Left ventricle myocardium superior (tissue), 1 donor: ENCODE measurements around the gene ADIPOQ. TPM values are rescaled to one million over a fixed set of nuclear protein-coding genes. Genes with fewer than 3 reads are reported as not detected.
A peak's percentile ranks its signal among the peaks of the same experiment; 100 is the strongest.
"Not testable (repeated sequence)": the region's sequence is repeated elsewhere in the genome, so short reads cannot be mapped to it uniquely, and the experiment has no call there.

Experiments
- ATAC-seq: fragments of 200-7000 bp; cut with Tn5 transposase; one replicate; pipeline ENCODE4 v1.9.1; 2020; ENCODE audit warnings: mild to moderate bottlenecking, moderate library complexity
- DNase-seq: peaks from one replicate; pipeline ENCODE4 v3.0.0-alpha.2; 2020
- intact Hi-C: fragments of 100-400 bp; cut with micrococcal nuclease; formaldehyde crosslinking; loops from one replicate; pipeline ENCODE4 v1.11.0; 2022
- total RNA-seq: library from RNA; stranded (reverse); fragmentation: NEBNext Ultra II Directional; extraction: Animal tissue kit (Norgen Biotek cat#: 25700); gene quantifications from one replicate; pipeline ENCODE4 v1.2.1, GENCODE V29; 2021
- donor health status: DM: no; HTN: yes; CAD: no; lungs with severe emphysema.

The ADIPOQ gene
- total RNA-seq, 1 donor from 2014 or later = 4.0 TPM

DNA sequence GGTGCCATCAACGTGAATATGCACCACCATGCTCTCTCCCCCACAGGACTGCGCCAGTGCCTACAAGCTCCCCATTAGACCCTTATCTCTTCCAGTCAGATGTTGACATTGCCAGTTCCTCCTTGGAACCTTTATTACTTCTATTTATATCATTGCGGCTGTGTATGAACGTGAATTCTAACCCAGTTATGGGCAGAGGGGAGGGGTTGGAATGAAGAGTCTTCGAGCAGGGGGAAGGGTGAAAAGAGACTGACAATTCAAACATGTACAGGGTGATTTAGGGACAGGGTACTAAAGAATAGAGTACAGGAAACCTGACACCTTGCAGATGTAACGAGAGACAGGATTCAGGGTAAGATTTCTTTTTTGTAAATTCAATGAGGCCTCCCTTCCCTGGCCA lies 46.1 kb downstream of the ADIPOQ start:
- intact Hi-C loops = no loop called here
- no peak for DNase-seq
- ATAC-seq = peak; percentile 96

DNA sequence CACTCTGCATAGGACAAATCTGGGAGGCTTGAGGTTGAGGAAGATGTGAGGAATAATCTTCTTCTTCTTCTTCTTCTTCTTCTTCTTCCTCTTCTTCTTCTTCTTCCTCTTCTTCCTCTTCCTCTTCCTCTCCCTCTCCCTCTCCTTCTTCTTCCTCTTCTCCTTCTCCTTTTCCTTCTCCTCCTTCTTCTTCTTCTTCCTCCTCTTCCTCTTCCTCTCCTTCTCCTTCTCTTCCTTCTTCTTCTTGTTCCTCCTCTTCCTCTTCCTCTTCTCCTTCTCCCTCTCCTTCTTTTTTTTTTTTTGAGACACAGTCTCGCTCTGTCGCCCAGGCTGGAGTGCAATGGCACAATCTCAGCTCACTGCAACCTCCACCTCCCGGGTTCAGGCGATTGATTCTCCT lies 47.2 kb downstream of the ADIPOQ start:
- intact Hi-C loops, DNase-seq, ATAC-seq: not testable (repeated sequence)

DNA sequence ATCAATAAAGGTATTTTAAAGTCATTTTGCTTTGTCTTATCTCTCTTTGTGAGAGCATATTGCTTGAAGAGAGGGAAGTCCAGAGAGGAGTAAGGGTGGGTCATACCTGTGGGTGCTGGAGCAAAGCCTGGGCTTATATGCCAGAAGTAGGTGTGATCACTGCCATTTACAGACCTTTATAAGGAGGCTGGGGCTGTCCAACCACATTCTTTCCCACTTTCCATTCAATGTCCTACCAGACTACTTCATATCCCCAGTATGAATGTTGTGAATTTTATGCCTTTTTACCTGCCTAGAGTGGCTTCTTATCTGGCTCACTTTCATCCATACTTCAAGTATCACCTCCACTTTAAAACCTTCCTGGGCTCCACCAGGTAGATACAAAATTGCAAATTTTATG lies 48.4 kb downstream of the ADIPOQ start:
- ATAC-seq (no peak), DNase-seq (no peak)
- intact Hi-C loops = no loop called here

DNA sequence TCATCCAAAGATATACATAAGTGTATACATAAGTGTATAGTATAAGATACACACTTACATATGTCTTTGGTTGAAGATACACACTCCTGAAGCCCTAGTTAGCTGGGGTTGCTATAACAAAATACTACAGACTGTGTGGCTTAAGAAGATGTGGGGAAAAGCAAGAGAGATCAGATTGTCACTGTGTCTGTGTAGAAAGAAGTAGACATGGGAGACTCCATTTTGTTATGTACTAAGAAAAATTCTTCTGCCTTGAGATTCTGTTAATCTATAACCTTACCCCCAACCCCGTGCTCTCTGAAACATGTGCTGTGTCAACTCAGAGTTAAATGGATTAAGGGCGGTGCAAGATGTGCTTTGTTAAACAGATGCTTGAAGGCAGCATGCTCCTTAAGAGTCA lies 50.6 kb downstream of the ADIPOQ start:
- ATAC-seq, DNase-seq, intact Hi-C loops: not testable (repeated sequence)

DNA sequence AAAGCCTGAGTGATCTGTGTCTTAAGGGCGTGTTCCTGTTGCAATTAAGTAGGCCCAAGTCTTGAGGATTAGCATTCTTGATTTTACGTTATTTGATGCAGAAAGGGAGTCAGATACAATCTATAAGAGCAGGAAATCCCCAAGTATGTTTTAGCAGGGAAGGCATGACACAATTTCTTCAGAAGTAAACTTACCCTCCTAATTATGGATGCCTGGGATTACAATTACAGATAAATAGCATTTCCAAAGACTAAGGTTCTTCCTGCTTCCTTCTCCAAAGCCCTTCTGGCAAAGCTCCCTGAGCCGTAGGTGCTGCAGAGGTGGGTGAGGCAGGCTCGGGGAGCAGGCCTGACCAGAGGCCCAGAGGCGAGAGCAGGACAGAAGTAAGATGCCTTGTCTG lies 52.9 kb downstream of the ADIPOQ start:
- ATAC-seq (no peak), DNase-seq (no peak)
- intact Hi-C loops = no loop called here

DNA sequence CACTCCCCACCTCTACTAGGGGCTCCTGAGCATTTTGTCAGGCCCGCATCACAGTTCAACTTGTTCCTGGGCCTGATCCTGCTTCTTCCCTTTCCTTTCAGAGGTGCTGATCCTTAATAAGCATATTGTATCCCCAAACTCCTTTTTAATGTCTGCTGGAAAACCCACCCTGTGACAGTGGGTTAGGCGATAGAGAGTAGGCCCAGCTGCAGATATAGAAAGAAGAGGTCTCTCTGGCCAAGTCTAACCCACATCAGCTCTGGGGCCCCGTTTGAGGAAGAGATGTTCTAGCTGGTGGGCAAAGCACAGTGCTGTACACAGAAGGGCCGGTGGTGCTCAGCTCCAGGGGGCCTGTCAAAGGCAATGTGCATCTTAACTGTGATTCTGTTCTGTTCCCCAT lies 53.5 kb downstream of the ADIPOQ start:
- ATAC-seq (no peak), DNase-seq (no peak)
- intact Hi-C loops = no loop called here

DNA sequence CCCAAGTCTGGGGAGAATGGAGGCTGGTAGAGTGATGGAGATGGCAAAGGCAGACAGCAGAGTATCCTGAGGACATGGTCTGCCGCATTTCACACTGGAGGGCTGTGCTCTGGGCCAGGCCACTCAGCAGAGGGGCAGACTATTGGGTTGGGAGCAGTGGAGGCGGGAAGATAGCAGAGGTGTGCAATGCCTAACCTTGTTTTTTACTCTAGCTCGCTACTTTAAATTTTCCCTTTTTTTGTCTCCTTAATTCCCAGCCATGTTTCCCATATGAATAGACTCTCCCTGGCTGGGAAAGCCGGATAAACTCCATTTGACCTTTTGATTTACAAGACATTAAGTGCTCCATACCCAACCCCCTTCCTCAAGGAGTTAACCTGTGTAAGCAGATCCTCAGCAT lies 54.4 kb downstream of the ADIPOQ start:
- intact Hi-C loops = no loop called here
- no peak for DNase-seq
- ATAC-seq = no peak

DNA sequence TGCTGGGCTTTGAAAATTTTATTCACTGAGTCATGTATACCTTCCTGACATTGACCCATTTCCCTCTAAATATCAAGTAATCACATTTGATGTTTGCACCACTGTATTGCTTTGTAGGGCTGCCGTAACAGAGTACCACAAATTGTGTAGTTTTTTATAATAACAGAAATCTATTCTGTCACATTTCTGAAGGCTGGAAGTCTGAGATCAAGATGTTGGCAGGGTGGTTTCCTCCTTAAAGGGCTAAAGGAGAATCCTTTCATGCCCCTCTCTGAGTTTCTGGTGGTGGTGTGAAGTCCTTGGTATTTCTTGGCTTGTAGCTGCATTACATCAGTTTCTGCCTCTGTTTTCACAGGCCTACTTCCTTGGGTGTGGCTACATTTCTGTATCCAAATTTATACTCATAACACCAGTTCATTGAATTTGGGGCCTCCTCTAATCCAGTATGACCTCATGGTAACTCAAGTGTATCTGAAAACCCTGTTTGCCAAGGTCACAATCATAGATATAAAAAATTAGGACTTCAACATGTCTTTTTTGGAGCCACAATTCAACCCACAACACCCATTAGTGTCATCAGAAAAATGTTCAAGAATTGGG lies 58.7 kb downstream of the ADIPOQ start:
- intact Hi-C loops = no loop called here
- ATAC-seq (peak; percentile 65), DNase-seq (no peak)

DNA sequence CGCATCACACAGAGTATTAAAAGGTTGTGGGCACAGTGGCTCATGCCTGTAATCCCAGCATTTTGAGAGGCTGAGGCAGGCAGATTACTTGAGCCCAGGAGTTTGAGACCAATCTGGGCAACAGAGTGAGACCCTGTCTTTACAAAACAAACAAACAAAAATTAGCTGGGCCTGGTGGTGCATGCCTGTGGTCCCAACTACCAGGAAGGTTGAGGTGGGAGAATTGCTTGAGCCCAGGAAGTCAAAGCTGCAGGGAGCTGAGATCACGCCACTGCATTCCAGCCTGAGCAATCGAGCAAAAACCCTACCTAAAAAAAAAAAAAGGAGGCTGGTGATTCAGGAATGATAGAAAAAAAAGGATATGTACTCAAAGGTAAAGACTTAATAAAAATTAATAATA lies 59.6 kb downstream of the ADIPOQ start:
- intact Hi-C loops = no loop called here

DNA sequence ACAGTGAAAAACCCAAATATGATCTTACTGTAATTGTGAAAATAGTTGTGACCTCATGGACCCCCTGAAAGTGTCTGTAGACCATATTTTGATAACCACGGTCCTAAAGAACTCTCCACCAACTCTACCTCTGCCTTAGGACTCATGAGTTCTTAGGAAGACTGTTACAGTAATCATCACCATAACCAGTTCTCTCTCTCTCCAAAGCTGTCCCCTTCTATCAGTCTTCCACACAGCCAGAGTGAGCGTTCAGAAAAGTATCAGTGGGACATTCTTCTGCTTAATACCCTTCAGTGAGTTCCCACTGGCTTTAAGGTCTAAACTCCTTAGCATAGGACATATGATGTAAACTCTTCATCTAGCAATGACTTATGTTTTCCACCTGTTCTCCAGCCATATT lies 60.2 kb downstream of the ADIPOQ start:
- intact Hi-C loops = no loop called here
- DNase-seq (no peak), ATAC-seq (no peak)

More for the DNA sequence above, 59.6 kb downstream of the ADIPOQ start:
- no peak for ATAC-seq
- DNase-seq = no peak

DNA sequence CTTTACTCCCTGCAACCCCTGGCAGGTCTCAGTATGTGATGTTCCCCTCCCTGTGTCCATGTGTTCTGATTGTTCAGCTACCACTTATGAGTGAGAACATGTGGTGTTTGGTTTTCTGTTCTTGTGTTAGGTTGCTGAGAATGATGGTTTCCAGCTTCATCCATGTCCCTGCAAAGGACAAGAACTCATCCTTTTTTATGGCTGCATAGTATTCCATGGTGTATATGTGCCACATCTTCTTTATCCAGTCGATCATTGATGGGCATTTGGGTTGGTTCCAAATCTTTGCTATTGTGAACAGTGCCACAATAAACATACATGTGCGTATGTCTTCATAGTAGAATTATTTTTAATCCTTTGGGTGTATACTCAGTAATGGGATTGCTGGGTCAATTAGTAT lies 61.2 kb downstream of the ADIPOQ start:
- intact Hi-C loops, DNase-seq, ATAC-seq: not testable (repeated sequence)

DNA sequence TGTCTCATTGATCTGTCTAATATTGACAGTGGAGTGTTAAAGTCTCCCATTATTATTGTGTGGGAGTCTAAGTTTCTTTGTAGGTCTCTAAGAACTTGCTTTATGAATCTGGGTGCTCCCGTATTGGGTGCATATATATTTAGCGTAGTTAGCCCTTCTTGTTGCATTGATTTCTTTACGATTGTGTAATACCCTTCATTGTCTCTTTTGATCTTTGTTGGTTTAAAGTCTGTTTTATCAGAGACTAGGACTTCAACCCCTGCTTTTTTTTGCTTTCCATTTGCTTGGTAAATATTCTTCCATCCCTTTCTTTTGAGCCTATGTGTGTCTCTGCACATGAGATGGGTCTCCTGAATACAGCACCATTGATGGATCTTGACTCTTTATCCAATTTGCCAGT lies 64.6 kb downstream of the ADIPOQ start:
- intact Hi-C loops, DNase-seq, ATAC-seq: not testable (repeated sequence)

Other genes with a start within 250 kb of the ADIPOQ start
- not detected for gene AHSG, start 229.7 kb upstream of the ADIPOQ start, total RNA-seq
- gene FETUB, start 202.3 kb upstream of the ADIPOQ start, total RNA-seq = not detected
- gene HRG, start 176.7 kb upstream of the ADIPOQ start, total RNA-seq = not detected
- 0.37 TPM for gene KNG1, start 125.4 kb upstream of the ADIPOQ start, total RNA-seq
- gene EIF4A2, start 59.1 kb upstream of the ADIPOQ start, total RNA-seq = 455 TPM
- gene RFC4, start 36.2 kb upstream of the ADIPOQ start, total RNA-seq = 9.7 TPM
- 75.9 TPM for gene ST6GAL1, start 87.8 kb downstream of the ADIPOQ start, total RNA-seq